Bronchial epithelial cell (primary cell): ENCODE data around the gene LCLAT1. TPM values are rescaled to one million over a fixed set of nuclear protein-coding genes. Genes with fewer than 3 reads are reported as not detected.
A peak's percentile ranks its signal among the peaks of the same experiment; 100 is the strongest.
"Not testable (repeated sequence)": the region's sequence is repeated elsewhere in the genome, so short reads cannot be mapped to it uniquely, and the experiment has no call there.

Experiments used
- DNase-seq: peaks from one replicate; pipeline ENCODE4 v3.0.0-alpha.2; 2010; ENCODE audit warnings: low read depth
- FAIRE-seq: peaks from 2 replicates; lab custom pipeline; 2011; peaks lifted over from hg19 to GRCh38; lab: Jason Lieb, UNC
- H3K27me3 ChIP-seq: 2 replicates; pipeline ENCODE4 v1.5.1; 2011; ENCODE audit warnings: low read length; ENCODE audit not compliant: control insufficient read depth, insufficient read depth
- H3K36me3 ChIP-seq: 2 replicates; pipeline ENCODE4 v1.5.1; 2011; ENCODE audit warnings: low read length; ENCODE audit not compliant: control insufficient read depth, insufficient read depth
- H3K4me3 ChIP-seq: 2 replicates; pipeline ENCODE4 v1.5.1; 2011; ENCODE audit warnings: mild to moderate bottlenecking, low read depth, low read length, control low read depth
- total RNA-seq: library from RNA; depleted of rRNA; stranded (reverse); fragments of >200 nt; gene quantifications from 2 replicates; pipeline ENCODE4 v1.2.1, GENCODE V29; 2014
- TF ChIP-seq, protein P1 (sequence below): IDR thresholded peaks from 2 replicates; pipeline ENCODE4 v1.5.1; 2011; ENCODE audit warnings: mild to moderate bottlenecking, moderate library complexity, low read length, control low read depth, inconsistent platforms; ENCODE audit not compliant: insufficient read depth, severe bottlenecking

LCLAT1 gene
- total RNA-seq, 1 donor from 2014 or later = 8.7 TPM

DNA sequence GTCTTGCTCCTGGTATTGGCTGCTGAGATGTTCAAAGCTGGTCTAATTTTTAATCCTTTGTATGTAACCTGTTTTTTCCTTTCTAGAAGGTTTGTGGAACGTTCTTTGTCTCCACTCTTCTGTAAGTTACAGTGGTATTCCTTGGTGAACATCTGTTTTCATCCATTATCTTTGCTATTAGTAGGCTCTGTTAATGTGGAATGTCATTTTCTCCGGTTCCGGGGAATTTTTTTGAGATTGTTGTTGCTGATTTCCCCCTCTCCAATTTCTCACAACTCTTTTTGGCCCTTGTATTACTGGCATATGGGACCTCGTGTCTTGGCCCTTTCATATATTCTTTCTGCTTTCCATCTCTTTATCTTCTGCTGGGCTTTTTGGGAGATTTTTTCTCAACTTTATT is 63.4 kb downstream of the LCLAT1 start:
- Histone ChIP-seq H3K27me3 (no peaks in the 10 kb centered on the region), H3K4me3 (no peak overlapping the region), H3K36me3 (no peaks in the 10 kb centered on the region)
- FAIRE-seq (no peak), DNase-seq (no peak)
- TF ChIP-seq, protein P1, sequence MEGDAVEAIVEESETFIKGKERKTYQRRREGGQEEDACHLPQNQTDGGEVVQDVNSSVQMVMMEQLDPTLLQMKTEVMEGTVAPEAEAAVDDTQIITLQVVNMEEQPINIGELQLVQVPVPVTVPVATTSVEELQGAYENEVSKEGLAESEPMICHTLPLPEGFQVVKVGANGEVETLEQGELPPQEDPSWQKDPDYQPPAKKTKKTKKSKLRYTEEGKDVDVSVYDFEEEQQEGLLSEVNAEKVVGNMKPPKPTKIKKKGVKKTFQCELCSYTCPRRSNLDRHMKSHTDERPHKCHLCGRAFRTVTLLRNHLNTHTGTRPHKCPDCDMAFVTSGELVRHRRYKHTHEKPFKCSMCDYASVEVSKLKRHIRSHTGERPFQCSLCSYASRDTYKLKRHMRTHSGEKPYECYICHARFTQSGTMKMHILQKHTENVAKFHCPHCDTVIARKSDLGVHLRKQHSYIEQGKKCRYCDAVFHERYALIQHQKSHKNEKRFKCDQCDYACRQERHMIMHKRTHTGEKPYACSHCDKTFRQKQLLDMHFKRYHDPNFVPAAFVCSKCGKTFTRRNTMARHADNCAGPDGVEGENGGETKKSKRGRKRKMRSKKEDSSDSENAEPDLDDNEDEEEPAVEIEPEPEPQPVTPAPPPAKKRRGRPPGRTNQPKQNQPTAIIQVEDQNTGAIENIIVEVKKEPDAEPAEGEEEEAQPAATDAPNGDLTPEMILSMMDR = no peak

DNA sequence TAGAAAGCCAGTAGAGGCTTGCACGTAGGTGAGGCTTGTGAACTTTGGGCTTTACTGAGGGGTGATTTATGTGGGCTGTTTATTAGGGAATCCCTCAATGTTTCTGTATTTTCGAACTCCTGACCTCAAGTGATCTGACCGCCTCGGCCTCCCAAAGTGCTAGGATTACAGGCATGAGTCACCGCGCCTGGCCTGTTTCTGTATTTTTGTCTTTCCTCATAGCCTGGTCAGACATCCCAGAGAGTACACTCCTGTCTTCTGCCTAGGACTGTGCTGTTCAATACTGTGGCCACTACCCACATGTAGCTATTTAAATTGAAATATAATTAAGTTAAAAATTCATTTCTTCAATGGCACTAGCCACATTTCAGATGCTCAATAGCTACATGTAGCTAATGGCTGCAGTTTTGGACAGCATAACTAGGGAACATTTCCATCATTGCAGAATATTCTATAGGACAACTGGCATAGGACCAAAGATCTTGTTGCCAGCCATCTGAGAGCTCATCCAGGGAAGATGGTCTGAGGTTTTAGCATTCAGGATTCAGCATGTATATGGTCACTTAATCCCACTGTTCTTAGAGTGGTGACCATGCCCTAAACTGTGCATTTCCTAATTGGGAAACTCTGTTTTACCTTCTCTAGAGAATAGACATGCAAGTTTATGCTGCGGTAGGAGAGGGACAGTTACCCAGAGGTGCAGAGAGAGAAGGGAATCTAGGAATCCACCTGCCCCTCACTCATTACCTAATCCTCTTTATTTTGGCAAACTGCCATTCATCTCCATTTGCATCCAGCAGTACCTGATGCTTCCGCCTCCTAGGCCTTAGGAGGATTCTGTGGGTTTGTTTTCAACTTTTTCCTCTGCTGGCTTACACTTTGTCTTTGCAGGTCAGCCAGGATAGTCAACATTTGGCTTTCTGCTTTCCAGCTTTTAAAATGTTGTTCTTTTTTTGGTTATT is 64.4 kb downstream of the LCLAT1 start:
- H3K36me3 ChIP-seq = no peaks in the 10 kb centered on the region
- H3K27me3 ChIP-seq = no peaks in the 10 kb centered on the region
- TF ChIP-seq, protein P1 = no peak
- FAIRE-seq (no peak), DNase-seq (peak; percentile 24)
- no peak overlapping the region for H3K4me3 ChIP-seq

DNA sequence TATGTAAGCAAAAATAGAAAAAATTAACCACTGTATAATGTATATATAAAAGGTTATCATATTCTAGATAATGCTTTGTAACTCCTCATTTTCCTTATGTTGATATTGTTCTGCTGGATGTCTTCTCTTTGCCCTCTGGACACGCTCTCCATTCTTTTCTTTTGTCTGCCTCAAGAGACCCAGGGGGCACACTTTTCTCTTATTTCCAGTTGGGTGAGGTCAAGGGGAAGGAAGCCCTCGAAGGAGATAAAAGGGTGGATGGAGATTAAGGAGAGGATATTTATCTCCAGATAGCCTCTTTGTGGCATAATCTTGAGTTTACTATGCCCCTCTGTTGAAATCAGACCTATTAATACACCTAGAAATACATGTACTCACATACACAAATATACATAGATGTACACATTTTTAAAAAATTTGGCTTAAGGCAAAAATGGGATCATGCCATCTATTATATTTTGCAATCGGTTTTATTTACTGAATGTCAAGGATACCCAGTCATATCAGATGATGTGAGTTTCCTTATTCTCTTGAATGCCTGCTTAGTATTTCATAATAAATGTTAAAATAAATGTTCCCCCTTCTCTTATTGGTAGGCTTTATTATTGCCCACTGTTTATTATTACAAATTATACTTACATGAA is 65.3 kb downstream of the LCLAT1 start:
- H3K27me3 ChIP-seq = no peaks in the 10 kb centered on the region
- no peaks in the 10 kb centered on the region for H3K36me3 ChIP-seq
- FAIRE-seq (no peak), DNase-seq (peak; percentile 45)
- TF ChIP-seq, protein P1 = no peak
- no peak overlapping the region for H3K4me3 ChIP-seq

DNA sequence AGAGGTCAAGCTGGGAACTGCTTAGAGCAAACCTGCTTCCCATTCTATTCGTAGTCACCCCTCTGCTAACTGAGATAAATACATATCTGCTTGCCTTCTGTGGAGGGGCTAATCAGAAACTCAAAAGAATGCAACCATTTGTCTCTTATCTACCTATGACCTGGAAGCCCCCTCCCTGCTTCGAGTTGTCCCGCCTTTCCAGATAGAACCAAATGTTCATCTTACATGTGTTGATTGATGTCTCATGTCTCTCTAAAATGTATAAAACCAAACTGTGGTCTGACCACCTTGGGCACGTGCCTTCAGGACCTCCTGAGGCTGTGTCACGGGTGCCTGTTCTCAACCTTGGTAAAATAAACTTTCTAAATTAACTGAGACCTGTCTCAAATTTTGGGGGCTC is 66.6 kb downstream of the LCLAT1 start:
- not testable (repeated sequence) for H3K27me3 ChIP-seq, H3K36me3 ChIP-seq, DNase-seq, FAIRE-seq, H3K4me3 ChIP-seq

DNA sequence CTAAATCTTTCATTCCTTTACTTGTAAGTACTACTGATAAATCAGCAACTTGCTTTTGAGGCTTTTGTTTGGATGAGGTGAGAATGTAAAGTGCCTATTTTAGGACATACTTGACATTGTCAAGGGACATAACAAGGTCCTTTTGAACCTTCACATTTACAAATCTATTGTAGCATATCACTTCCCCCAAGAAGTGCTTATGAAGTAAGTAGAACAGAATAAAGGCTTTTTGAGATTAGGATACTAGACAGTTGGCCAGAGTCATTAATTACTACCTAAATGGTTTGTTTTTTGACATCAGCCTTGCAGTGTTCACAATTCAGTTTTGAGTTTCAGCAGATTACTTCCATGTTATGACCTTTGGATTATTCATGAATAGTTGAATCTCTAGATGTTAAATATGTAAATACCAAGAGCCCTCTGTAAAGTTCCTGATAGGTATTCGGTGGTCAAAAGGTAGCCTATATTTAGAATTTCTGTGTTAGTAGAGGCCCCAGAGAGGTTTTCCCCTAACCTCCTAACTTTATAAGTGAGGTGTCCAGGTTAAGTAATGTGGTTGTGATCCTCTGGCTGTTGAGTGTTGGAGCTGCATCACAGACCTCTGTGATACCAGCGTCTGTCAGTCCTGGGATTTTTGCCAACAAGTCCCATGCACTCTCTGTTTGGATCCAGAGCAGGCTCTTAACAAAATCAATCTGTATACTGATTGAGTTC is 67.2 kb downstream of the LCLAT1 start:
- H3K27me3 ChIP-seq = no peaks in the 10 kb centered on the region
- no peaks in the 10 kb centered on the region for H3K36me3 ChIP-seq
- no peak overlapping the region for H3K4me3 ChIP-seq
- FAIRE-seq = no peak
- peak; percentile 25 for DNase-seq
- TF ChIP-seq, protein P1 = no peak
